Endothelial cell (in vitro differentiated cells): Measurements from ENCODE around the gene CST7. TPM values are rescaled to one million over a fixed set of nuclear protein-coding genes. Genes with fewer than 3 reads are reported as not detected.

ENCODE experiments used
- DNase-seq: peaks from one replicate; pipeline ENCODE4 v3.0.0; 2021; ENCODE audit warnings: low spot score
- H3K27ac Mint-ChIP-seq: one replicate; pipeline ENCODE4 v1.8.0; 2021; ENCODE audit warnings: mixed read lengths, inconsistent platforms; ENCODE audit not compliant: unreplicated experiment
- H3K27me3 Mint-ChIP-seq: one replicate; pipeline ENCODE4 v1.8.0; 2021; ENCODE audit warnings: mild to moderate bottlenecking, moderate library complexity, mixed read lengths, inconsistent platforms; ENCODE audit not compliant: unreplicated experiment
- H3K36me3 Mint-ChIP-seq: one replicate; pipeline ENCODE4 v1.8.0; 2021; ENCODE audit warnings: mild to moderate bottlenecking, low read depth, mixed read lengths, inconsistent platforms; ENCODE audit not compliant: unreplicated experiment
- H3K4me1 Mint-ChIP-seq: one replicate; pipeline ENCODE4 v1.8.0; 2021; ENCODE audit warnings: mild to moderate bottlenecking, mixed read lengths, inconsistent platforms; ENCODE audit not compliant: unreplicated experiment
- H3K4me3 Mint-ChIP-seq: one replicate; pipeline ENCODE4 v1.8.0; 2021; ENCODE audit warnings: mild to moderate bottlenecking, mixed read lengths, inconsistent platforms; ENCODE audit not compliant: unreplicated experiment
- H3K9me3 Mint-ChIP-seq: one replicate; pipeline ENCODE4 v1.8.0; 2021; ENCODE audit warnings: mixed read lengths, inconsistent platforms; ENCODE audit not compliant: unreplicated experiment
- total RNA-seq: library from RNA; stranded (reverse); fragmentation: NEBNext Ultra II Directional; extraction: Animal tissue kit (Norgen Biotek cat#: 25700); gene quantifications from one replicate; pipeline ENCODE4 v1.2.1, GENCODE V29; 2021; ENCODE audit not compliant: unreplicated experiment
- TF ChIP-seq, protein P1 (sequence below): fragments of 200-600 bp; sonication (generic); IDR thresholded peaks from one replicate; pipeline ENCODE4 v1.5.0; 2021; ENCODE audit warnings: antibody characterized with exemption; ENCODE audit not compliant: unreplicated experiment

CST7 gene
- total RNA-seq, 1 donor from 2014 or later, result not detected

DNA sequence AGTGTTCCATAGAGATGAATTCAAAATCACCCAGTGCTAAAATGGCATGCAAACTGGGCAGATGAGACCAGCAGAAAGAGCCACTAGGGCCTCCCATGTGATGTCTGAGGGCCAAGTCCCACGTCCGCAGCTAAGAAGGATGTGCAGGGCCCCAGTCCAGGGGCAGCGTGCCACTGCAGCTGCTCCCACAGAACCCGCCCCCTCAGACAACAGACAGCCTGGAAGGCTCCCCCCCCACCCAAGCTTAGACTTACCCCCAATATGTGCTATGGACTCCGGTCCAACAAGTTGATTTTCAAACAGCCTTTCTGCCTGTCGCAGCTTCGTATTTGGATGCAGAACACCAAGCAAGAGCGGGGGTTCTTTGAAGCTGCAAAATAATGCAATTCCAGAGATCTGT lies 29.4 kb downstream of the CST7 start:
- TF ChIP-seq, protein P1, sequence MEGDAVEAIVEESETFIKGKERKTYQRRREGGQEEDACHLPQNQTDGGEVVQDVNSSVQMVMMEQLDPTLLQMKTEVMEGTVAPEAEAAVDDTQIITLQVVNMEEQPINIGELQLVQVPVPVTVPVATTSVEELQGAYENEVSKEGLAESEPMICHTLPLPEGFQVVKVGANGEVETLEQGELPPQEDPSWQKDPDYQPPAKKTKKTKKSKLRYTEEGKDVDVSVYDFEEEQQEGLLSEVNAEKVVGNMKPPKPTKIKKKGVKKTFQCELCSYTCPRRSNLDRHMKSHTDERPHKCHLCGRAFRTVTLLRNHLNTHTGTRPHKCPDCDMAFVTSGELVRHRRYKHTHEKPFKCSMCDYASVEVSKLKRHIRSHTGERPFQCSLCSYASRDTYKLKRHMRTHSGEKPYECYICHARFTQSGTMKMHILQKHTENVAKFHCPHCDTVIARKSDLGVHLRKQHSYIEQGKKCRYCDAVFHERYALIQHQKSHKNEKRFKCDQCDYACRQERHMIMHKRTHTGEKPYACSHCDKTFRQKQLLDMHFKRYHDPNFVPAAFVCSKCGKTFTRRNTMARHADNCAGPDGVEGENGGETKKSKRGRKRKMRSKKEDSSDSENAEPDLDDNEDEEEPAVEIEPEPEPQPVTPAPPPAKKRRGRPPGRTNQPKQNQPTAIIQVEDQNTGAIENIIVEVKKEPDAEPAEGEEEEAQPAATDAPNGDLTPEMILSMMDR, result no peak
- peaks cover 10% of the 10 kb centered on the region for H3K4me1 Mint-ChIP-seq
- H3K27ac Mint-ChIP-seq, result no peak overlapping the region
- no peak for DNase-seq
- peaks cover 7% of the 10 kb centered on the region for H3K9me3 Mint-ChIP-seq
- no peak overlapping the region for H3K4me3 Mint-ChIP-seq
- H3K27me3 Mint-ChIP-seq, result peaks cover 9% of the 10 kb centered on the region
- peaks cover 68% of the 10 kb centered on the region for H3K36me3 Mint-ChIP-seq

- H3K36me3 Mint-ChIP-seq, result peaks cover 66% of the 10 kb centered on the region
- DNase-seq, result no peak
- H3K4me3 Mint-ChIP-seq, result no peak overlapping the region
- H3K27me3 Mint-ChIP-seq, result peaks cover 9% of the 10 kb centered on the region
- H3K9me3 Mint-ChIP-seq, result peaks cover 7% of the 10 kb centered on the region
- TF ChIP-seq, protein P1, result no peak
- H3K27ac Mint-ChIP-seq, result peak overlapping the region; percentile 31
- H3K4me1 Mint-ChIP-seq, result peaks cover 18% of the 10 kb centered on the region
These were observed 30.2 kb downstream of the CST7 start for GRCh38 chr20:24979036-24979960.

GRCh38 chr20:24980291-24981053 lies 31.4 kb downstream of the CST7 start:
- peaks cover 30% of the 10 kb centered on the region for H3K4me1 Mint-ChIP-seq
- H3K36me3 Mint-ChIP-seq, result peaks cover 60% of the 10 kb centered on the region
- H3K27ac Mint-ChIP-seq, result no peak overlapping the region
- H3K9me3 Mint-ChIP-seq, result peaks cover 7% of the 10 kb centered on the region
- H3K27me3 Mint-ChIP-seq, result peaks cover 9% of the 10 kb centered on the region
- H3K4me3 Mint-ChIP-seq, result peak overlapping the region; percentile 85
- no peak for DNase-seq
- TF ChIP-seq, protein P1, result no peak

GRCh38 chr20:24981282-24981681 lies 32.2 kb downstream of the CST7 start:
- DNase-seq, result no peak
- Mint-ChIP-seq H3K9me3 (peaks cover 7% of the 10 kb centered on the region), H3K27me3 (peaks cover 9% of the 10 kb centered on the region), H3K27ac (no peak overlapping the region), H3K4me3 (peak overlapping the region; percentile 70), H3K36me3 (peaks cover 56% of the 10 kb centered on the region), H3K4me1 (peaks cover 38% of the 10 kb centered on the region)
- TF ChIP-seq, protein P1, result no peak

- Mint-ChIP-seq H3K27me3 (peaks cover 9% of the 10 kb centered on the region), H3K4me1 (peaks cover 42% of the 10 kb centered on the region), H3K9me3 (peaks cover 7% of the 10 kb centered on the region), H3K36me3 (peaks cover 51% of the 10 kb centered on the region), H3K27ac (no peak overlapping the region), H3K4me3 (peak overlapping the region; percentile 70)
- TF ChIP-seq, protein P1, result no peak
- no peak for DNase-seq
These were observed 32.7 kb downstream of the CST7 start for GRCh38 chr20:24981790-24982189.
